Esophagus muscularis mucosa (tissue), 4 donors: ENCODE data around the gene GSTA4. TPM values are rescaled to one million over a fixed set of nuclear protein-coding genes. Genes with fewer than 3 reads are reported as not detected.
"Not testable (repeated sequence)": the region's sequence is repeated elsewhere in the genome, so short reads cannot be mapped to it uniquely, and the experiment has no call there.

Source experiments
- DNase-seq: peaks from one replicate; pipeline ENCODE4 v3.0.0-alpha.2; 2017; ENCODE audit errors: extremely low spot score
- H3K27ac ChIP-seq, 4 donors: fragments of 200-600 bp; sonication (generic); replicated peaks in 1 of 4; 1 replicate in 3 of 4; 2 replicates in 1 of 4; pipeline ENCODE4 v1.5.1; 2016 to 2019; ENCODE audit warnings: mild to moderate bottlenecking in 1 of 4
- H3K27me3 ChIP-seq, 4 donors: fragments of 200-600 bp; sonication (generic); one replicate each; pipeline versions ENCODE4 v1.5.1 to v1.6.0; 2016 to 2019
- H3K36me3 ChIP-seq, 4 donors: fragments of 200-600 bp; sonication (generic); one replicate each; pipeline ENCODE4 v1.5.1; 2016 to 2019
- H3K4me1 ChIP-seq, 4 donors: fragments of 200-600 bp; sonication (generic); one replicate each; pipeline ENCODE4 v1.5.1; 2016 to 2019
- H3K4me3 ChIP-seq, 4 donors: fragments of 200-600 bp; sonication (generic); 1 replicate in 2 of 4; 2 replicates in 2 of 4; pipeline ENCODE4 v1.5.1; 2016 to 2019; ENCODE audit warnings: mild to moderate bottlenecking in 4 of 4, moderate library complexity in 1 of 4
- H3K9me3 ChIP-seq, 4 donors: fragments of 200-600 bp; sonication (generic); 1 replicate in 3 of 4; 2 replicates in 1 of 4; pipeline ENCODE4 v1.5.1; 2016 to 2019
- EP300 ChIP-seq: sonication (generic); formaldehyde crosslinking; IDR thresholded peaks from one replicate; pipeline ENCODE4 v1.6.1; 2017; ENCODE audit warnings: antibody characterized with exemption
- POLR2A ChIP-seq: fragments of 450-650 bp; IDR thresholded peaks from one replicate; pipeline ENCODE4 v1.6.1; 2017; ENCODE audit warnings: antibody characterized with exemption, moderate library complexity, mild to moderate bottlenecking, low read depth
- POLR2AphosphoS5 ChIP-seq, 2 donors: sonication (generic); formaldehyde crosslinking; IDR thresholded peaks; one replicate each; pipeline ENCODE4 v1.6.1; 2017; ENCODE audit warnings: antibody characterized with exemption in 2 of 2
- WGBS: methylation state at CpG from one replicate; pipeline ENCODE4 v1.1.5; 2018; 5-methylcytosine and 5-hydroxymethylcytosine counted together
- intact Hi-C: fragments of 100-400 bp; cut with DNase I; formaldehyde crosslinking; loops from one replicate; pipeline ENCODE4 v1.15.1; 2023
- total RNA-seq, 4 donors: library from RNA; depleted of rRNA; stranded (reverse); fragments of >200 nt; gene quantifications; one replicate each; pipeline versions ENCODE4 v1.1.0 to v1.2.1, GENCODE V29; 2016
- TF ChIP-seq, protein P1 (sequence below), 3 experiments: fragments of 200-600 bp in 2 of 3; fragments of 450-650 bp in 1 of 3; sonication (generic) in 2 of 3; IDR thresholded peaks; one replicate each; pipeline ENCODE4 v1.5.1; 2017 to 2019; ENCODE audit warnings: antibody characterized with exemption in 3 of 3, mild to moderate bottlenecking in 2 of 3, moderate library complexity in 1 of 3

GSTA4 gene
- total RNA-seq, 4 donors from 2014 or later, result 16.6 to 23.2 (median 17.7) TPM

DNA sequence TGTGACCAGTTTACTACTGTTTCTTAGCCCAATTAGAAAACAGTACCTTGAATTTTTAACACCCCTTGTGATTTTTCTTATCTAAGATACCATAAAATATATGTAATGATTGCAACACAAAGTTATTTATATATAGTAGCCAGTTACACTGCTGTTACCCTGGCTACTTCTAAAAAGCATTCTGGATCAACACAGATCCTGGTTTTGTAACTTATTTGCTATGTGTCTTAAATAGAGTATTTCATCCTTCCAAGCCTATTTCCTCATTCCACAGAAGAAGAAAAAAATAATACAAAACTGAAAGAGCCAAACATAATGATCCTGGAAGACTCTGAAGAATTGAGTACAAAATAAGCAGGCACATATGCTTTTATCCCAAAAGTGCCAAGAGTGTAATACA lies 19.0 kb upstream of the GSTA4 start:
- H3K27ac ChIP-seq, result peak overlapping the region in 2 of 4 donors; percentile 33 to 34
- peaks cover 69 to 100% (median 92%) of the 10 kb centered on the region in 4 donors for H3K36me3 ChIP-seq
- intact Hi-C loops, result no loop called here

DNA sequence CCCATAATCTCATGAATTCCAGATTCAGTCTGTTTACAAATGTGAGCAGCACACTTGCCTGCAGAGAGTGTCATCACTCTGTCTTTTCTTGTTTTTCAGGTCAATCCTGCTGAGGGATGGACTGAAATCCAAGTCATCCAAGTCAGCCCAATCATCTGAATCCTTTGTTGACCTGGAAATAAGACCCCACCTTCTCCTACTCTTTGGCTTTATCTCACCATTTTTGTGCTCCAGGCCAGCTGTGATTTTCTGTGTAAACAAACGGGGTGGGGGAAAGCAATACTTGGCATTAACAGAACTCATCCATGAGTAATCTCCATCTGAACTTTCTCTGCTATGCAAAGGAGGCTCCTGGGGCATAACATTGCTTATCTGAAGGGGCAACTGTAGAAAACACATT lies 16.9 kb upstream of the GSTA4 start:
- no peak for TF ChIP-seq EP300
- WGBS, result 64% methylated on average over 1 of the region's 1 CpG
- Histone ChIP-seq H3K27me3 (no peaks in the 10 kb centered on the region), H3K9me3 (no peaks in the 10 kb centered on the region), H3K36me3 (peaks cover 62 to 100% (median 92%) of the 10 kb centered on the region in 4 donors), H3K4me1 (peaks cover 0 to 12% (median 3%) of the 10 kb centered on the region in 4 donors), H3K27ac (no peak overlapping the region), H3K4me3 (no peak overlapping the region)
- no peak for DNase-seq
- intact Hi-C loops, result no loop called here

More for the DNA sequence above, 19.0 kb upstream of the GSTA4 start:
- Histone ChIP-seq H3K4me3 (no peak overlapping the region), H3K4me1 (peaks cover 0 to 12% (median 3%) of the 10 kb centered on the region in 4 donors), H3K27me3 (no peaks in the 10 kb centered on the region), H3K9me3 (no peaks in the 10 kb centered on the region)
- no peak for DNase-seq
- TF ChIP-seq POLR2AphosphoS5 (IDR thresholded peaks at IDR 0.05) (no peak), EP300 (no peak), POLR2A (no peak)
- TF ChIP-seq, protein P1, sequence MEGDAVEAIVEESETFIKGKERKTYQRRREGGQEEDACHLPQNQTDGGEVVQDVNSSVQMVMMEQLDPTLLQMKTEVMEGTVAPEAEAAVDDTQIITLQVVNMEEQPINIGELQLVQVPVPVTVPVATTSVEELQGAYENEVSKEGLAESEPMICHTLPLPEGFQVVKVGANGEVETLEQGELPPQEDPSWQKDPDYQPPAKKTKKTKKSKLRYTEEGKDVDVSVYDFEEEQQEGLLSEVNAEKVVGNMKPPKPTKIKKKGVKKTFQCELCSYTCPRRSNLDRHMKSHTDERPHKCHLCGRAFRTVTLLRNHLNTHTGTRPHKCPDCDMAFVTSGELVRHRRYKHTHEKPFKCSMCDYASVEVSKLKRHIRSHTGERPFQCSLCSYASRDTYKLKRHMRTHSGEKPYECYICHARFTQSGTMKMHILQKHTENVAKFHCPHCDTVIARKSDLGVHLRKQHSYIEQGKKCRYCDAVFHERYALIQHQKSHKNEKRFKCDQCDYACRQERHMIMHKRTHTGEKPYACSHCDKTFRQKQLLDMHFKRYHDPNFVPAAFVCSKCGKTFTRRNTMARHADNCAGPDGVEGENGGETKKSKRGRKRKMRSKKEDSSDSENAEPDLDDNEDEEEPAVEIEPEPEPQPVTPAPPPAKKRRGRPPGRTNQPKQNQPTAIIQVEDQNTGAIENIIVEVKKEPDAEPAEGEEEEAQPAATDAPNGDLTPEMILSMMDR (IDR thresholded peaks at IDR 0.05), result no peak

DNA sequence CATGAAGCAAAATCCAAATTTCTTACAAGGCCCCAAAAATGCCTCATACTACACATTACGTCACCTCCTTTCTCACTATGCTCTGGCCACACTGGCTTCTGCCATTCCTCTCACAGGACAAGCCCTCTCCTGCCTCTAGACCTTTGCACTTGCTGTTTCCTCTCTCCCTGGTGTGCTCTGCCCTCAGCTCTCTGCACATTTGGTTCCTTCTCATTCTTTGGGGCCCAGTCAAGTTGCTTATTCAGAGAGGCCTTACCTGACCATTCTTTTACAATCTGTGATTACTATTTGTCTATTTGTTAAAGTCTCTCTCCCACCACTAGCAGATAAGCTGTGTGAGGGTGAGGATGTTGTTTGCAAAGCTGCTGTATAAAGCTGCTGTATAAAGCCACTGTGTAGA lies 15.4 kb upstream of the GSTA4 start:
- TF ChIP-seq EP300, result no peak
- no peak for TF ChIP-seq POLR2AphosphoS5 (IDR thresholded peaks at IDR 0.05)
- TF ChIP-seq, protein P1 (IDR thresholded peaks at IDR 0.05), result no peak
- no peak for TF ChIP-seq POLR2A
- Histone ChIP-seq H3K27me3 (no peaks in the 10 kb centered on the region), H3K9me3 (no peaks in the 10 kb centered on the region), H3K27ac (no peak overlapping the region), H3K4me3 (no peak overlapping the region), H3K4me1 (peaks cover 0 to 12% (median 3%) of the 10 kb centered on the region in 4 donors), H3K36me3 (peaks cover 55 to 98% (median 92%) of the 10 kb centered on the region in 4 donors)
- 94% methylated on average over 1 of the region's 1 CpG for WGBS
- intact Hi-C loops, result no loop called here
- DNase-seq, result no peak

DNA sequence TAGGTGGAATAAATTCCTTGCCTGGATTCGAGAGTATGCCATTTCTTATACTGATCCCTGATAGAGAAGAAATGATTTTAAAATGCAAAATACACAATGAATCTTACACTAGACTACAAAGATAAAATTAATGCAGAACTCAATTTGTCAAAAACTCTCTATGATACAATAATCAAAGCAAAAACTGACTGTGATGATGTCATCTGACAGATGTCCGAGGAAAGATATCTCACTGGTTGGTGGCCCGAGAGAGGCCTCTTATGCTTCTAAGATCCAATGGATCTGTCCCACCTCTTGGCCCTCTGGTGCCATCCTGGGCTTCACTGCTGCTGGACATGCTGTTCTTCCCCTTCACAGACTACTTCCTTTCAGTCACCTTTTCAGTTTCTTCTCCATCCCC lies 14.4 kb upstream of the GSTA4 start:
- 91% methylated on average over 3 of the region's 3 CpGs for WGBS
- intact Hi-C loops, result no loop called here
- TF ChIP-seq EP300 (no peak), POLR2AphosphoS5 (IDR thresholded peaks at IDR 0.05) (no peak), POLR2A (no peak)
- Histone ChIP-seq H3K4me3 (no peak overlapping the region), H3K36me3 (peaks cover 57 to 98% (median 92%) of the 10 kb centered on the region in 4 donors), H3K27ac (no peak overlapping the region), H3K4me1 (peaks cover 0 to 12% (median 3%) of the 10 kb centered on the region in 4 donors), H3K27me3 (no peaks in the 10 kb centered on the region), H3K9me3 (no peaks in the 10 kb centered on the region)
- no peak for DNase-seq

DNA sequence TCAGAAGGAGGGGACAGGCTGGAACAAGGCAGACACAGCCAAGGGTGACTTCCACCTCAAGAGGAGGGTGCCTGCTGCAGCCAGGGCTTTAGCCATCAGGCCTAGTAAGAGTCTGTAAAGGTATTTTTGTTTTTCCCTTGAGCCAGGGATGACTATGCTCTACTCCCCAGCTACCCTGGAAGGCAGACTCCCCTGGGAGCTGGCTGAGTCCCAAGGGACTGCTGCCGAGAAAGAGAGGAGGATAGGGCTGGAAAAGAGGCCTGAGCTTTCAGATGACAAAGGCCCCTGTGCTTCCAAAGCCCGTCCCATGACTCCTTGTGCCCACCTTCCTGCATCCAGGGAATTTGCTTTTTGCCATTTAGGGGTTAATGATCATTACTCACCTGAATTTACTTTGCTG lies 14.0 kb upstream of the GSTA4 start:
- WGBS, result 95% methylated on average over 2 of the region's 2 CpGs
- TF ChIP-seq EP300 (no peak), POLR2A (no peak), POLR2AphosphoS5 (IDR thresholded peaks at IDR 0.05) (no peak)
- TF ChIP-seq, protein P1 (IDR thresholded peaks at IDR 0.05), result no peak
- peaks cover 59 to 98% (median 91%) of the 10 kb centered on the region in 4 donors for H3K36me3 ChIP-seq

DNA sequence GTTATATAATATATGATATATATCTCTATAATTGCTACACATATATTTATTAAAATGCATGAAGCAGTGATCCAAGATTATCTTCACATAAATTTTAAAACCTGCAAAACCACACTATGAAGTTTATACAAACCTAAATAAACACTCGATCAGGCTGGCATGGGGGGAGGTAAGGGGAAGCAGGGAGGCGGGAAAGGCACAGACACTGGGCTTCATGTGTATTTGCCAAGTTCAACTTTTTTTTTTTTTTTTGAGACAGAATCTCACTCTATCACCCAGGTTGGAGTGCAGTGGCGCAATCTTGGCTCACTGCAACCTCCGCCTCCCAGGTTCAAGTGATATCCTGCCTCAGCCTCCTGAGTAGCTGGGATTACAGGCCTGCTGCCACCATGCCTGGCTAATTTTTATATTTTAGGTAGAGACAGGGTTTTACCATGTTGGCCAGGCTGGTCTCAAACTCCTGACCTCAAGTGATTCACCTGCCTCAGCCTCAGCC lies 13.2 kb upstream of the GSTA4 start:
- H3K27ac ChIP-seq, intact Hi-C loops, DNase-seq, H3K4me1 ChIP-seq, H3K4me3 ChIP-seq, H3K27me3 ChIP-seq, H3K9me3 ChIP-seq: not testable (repeated sequence)
- peaks cover 61 to 98% (median 91%) of the 10 kb centered on the region in 4 donors for H3K36me3 ChIP-seq
- 94% methylated on average over 4 of the region's 4 CpGs for WGBS

More for the DNA sequence above, 14.0 kb upstream of the GSTA4 start:
- H3K27ac ChIP-seq, result no peak overlapping the region
- intact Hi-C loops, result no loop called here
- H3K4me3 ChIP-seq, result no peak overlapping the region
- DNase-seq, result no peak
- H3K9me3 ChIP-seq, result no peaks in the 10 kb centered on the region
- H3K4me1 ChIP-seq, result peaks cover 0 to 12% (median 3%) of the 10 kb centered on the region in 4 donors
- no peaks in the 10 kb centered on the region for H3K27me3 ChIP-seq
